Activated CD4-positive, alpha-beta T cell treated with anti-CD3 and anti-CD28 coated beads, Interleukin-2, amount 50 U/mL, for 4 hours (primary cell): Measurements from ENCODE around the gene MSTN.
"Not testable (repeated sequence)": the region's sequence is repeated elsewhere in the genome, so short reads cannot be mapped to it uniquely, and the experiment has no call there.

Experiments
- DNase-seq, 2 experiments: peaks; one replicate each; pipeline ENCODE4 v3.0.0-alpha.2; 2020

The MSTN gene

GRCh38 chr2:190062053-190062452, 476 bp downstream of the MSTN start:
- no peak for DNase-seq

GRCh38 chr2:190060626-190061025, 1.9 kb downstream of the MSTN start:
- no peak for DNase-seq

GRCh38 chr2:190060019-190060418, 2.5 kb downstream of the MSTN start:
- DNase-seq, result no peak

GRCh38 chr2:190053426-190053825, 9.1 kb downstream of the MSTN start:
- DNase-seq, result no peak

GRCh38 chr2:190052307-190052706, 10.2 kb downstream of the MSTN start:
- no peak for DNase-seq

DNA sequence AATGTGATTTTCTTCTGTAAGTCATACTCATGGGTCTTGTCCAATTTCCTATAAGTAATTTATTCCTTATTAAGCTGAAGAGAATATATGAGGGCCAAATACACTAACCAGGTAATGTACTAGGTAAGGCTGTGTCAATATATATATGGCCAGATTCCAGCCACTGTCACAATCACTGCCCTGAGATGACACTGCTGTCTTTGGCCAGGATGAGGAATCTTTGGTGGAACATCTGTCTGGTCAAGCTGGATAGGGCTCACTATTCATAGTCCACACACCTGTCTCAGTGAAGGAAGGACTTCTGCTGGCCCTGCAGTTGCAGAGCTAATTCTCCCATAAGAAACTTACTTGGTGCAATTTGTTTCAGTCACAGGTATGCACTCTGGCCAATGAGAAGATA, 11.3 kb downstream of the MSTN start:
- DNase-seq, result no peak

- no peak for DNase-seq
These were observed 12.5 kb downstream of the MSTN start for GRCh38 chr2:190050001-190050400.

GRCh38 chr2:190044866-190045265, 17.7 kb downstream of the MSTN start:
- no peak for DNase-seq

GRCh38 chr2:190043441-190043840, 19.1 kb downstream of the MSTN start:
- DNase-seq, result no peak

GRCh38 chr2:190036071-190036470, 26.5 kb downstream of the MSTN start:
- no peak for DNase-seq

- not testable (repeated sequence) for DNase-seq
These were observed 28.1 kb downstream of the MSTN start for GRCh38 chr2:190034417-190034816.

- no peak for DNase-seq
These were observed 30.4 kb downstream of the MSTN start for GRCh38 chr2:190031969-190032618.

- DNase-seq, result no peak
These were observed 38.7 kb downstream of the MSTN start for GRCh38 chr2:190023860-190024259.

DNA sequence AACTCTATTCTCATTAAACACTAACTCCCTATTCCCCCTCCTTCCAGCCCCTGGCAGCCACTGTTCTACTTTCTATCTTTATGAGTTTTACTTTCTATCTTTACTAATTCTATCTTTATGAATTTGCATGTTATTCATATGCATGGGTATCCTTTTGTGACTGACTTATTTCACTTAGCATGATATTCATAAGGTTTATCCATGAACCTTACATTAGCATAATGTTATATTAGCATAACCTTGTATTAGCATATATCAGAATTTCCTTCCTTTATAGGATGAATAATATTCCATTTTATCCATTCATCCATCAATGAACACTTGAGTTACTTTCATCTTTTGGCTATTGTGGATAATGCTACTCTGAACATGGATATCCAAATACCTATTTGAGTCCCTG, 41.8 kb downstream of the MSTN start:
- DNase-seq, result no peak

DNA sequence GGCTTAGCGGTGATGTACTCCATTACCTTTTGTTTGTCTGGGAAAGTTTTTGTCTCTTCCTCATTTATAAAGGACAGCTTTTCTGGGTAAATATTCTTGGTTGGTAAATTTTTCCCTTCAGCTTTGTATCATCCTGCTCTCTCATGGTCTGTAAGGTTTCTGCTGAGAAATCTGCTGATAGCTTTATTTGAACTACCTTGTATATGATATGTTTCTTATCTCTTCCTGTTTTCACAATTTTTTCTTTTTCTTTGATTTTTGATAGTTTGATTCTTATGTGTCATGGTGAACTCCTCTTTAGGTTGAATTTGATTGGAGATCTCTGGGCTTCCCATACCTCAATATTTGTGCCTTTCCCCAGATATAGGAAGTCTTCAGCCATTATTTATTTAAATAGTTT, 44.7 kb downstream of the MSTN start:
- DNase-seq, result no peak

GRCh38 chr2:190015969-190016368, 46.6 kb downstream of the MSTN start:
- DNase-seq, result not testable (repeated sequence)
